Embryonic facial prominence (tissue), 1 donor: ENCODE data around the gene PAM16.

Source experiments
- DNase-seq: peaks from one replicate; pipeline ENCODE4 v3.0.0-alpha.2; 2016; ENCODE audit errors: extremely low spot score

PAM16 gene

DNA sequence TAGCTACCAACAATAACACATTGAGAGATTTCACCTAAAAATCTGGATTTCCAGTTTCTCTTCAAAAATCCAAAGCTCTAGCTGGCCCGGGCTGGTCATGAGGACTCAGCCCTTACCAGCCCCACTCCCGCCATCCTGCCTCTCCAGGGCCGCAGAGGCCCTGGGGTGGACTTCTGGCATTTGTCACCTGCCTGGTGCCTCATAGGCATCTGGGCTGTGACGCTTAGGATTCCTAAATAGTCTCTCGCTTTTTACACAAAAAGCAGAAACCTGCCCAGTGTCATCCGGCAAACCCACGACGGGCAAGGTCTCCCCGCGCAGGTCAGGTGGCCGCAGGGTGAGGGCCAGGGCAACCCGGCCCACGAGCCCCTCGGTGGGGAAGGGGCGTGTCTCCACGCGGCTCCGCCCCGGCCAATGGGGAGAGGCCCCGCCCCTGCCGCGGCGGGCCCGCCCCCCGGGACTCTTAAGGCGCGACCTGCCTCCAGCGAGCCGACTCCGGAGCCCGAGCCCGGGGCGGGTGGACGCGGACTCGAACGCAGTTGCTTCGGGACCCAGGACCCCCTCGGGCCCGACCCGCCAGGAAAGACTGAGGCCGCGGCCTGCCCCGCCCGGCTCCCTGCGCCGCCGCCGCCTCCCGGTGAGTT is 20.4 kb upstream of the PAM16 start, which contains the start of gene VASN:
Gene VASN, plus strand, starts transcription at position 492 of the 644 bp plus-strand sequence. CDS start 9,030 bp downstream, outside the sequence.
- no peak for DNase-seq

DNA sequence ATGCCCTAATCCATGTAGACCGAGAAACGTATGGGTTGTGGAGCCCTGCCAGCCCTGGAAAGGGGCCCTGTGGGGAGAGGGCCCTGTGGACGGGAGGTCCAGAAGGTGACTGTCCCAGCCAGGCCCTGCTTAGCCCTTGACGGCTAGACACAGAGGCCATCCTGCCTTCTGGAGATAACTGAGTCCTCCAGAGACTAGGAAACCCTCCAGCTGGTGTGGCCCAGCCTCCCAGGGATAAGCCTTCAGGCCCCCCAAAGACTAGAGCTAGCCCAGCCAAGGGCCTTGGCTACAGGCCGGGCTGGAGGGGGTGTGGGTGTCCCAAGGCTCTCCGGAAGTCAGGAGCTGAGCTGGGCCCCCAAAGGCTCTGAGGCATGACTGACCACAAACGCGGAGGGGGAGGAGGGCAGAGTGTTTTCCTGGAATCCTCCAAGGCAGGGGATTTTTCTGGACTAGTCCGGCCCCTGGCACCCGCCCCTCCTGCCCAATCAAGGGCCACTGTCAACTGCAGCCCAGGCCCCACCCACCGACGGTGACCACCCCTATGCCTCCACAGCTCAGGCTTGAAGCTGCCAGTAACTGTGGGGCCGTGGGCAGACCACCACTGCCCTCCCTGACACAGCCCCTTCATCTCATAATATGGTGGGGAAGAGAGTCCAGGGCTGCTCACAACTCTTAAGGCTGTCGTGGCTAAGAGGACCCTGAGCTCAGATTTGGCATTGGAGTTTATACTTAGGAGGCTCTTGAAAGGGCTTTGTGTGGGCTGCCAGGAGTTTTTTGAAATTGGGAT is 19.6 kb upstream of the PAM16 start:
- DNase-seq, result no peak

DNA sequence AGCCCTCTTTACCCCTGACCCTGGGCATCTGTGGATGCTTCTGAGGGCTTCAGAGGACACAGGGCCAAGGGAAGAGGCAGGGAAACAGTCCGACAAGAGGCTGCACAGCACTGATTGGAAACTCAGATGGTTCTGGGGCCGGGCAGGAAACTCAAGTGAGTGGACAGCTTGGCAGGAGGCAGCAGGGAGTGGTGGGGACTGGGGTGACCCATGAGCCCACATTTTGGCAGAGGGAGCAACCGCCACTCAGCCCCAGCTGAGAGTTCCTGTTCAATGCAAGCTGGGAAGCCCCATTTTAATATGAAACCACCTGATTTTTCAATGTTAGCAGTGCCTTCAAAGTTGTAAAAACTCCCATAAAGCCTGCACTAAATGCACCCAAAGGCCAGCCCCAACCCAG is 19.0 kb upstream of the PAM16 start:
- no peak for DNase-seq

DNA sequence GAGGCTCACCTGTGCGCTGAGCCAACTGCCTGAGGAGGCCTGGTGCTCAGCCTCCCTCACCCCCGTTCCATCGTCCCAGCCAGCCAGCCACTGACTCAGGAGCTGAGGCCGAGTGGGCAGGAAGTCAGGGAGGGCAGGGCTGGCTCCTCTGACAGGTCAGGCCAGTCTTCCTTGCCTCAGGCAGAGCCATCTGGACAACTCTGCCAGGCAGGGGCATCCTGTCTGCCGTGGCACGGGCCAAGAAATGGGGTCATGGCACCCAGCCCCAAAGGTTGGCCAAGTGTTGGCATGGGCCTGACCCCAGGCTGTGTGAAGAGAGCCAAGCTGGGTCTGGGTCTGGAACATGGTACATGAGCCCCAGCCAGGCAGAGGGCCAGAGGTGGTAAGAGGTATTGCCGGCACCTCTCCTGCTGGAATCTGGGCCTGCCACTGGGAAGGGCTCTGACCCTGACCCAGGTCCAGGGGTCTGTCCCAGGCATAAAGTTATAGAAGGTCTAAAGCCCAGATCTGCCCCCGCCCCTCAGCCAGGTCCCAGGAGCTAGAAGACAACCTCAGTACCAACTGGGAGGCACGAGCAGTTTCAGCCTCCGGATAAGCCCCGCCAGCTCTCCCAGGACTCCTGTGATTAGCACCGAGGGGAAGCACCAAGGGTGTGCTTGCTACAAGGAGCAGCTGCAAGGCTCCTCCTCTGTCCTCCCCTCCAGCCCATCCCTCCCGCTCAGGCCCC is 18.0 kb upstream of the PAM16 start:
- no peak for DNase-seq

DNA sequence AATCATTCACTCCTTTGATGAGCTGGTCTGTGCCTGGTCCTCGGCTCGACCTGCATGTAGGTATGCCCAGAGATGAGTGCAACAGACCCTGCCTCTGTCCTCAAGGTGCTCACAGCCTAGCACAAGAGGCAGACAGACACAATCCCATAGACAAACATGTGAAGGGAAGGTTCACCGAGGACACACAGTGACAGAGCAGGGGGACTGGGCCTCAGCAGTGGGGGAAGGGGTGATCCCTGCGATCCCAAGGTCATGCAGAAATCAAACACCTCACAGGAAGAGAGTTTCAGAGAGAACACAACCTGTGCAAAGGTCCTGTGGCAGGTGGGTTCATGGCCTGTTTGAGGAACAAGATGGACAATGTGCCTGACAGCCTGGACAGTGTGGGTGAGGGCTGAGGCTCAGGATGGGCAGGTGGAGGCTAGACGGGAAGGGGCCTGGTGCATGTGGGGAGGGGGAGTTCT is 16.3 kb upstream of the PAM16 start:
- DNase-seq, result no peak

DNA sequence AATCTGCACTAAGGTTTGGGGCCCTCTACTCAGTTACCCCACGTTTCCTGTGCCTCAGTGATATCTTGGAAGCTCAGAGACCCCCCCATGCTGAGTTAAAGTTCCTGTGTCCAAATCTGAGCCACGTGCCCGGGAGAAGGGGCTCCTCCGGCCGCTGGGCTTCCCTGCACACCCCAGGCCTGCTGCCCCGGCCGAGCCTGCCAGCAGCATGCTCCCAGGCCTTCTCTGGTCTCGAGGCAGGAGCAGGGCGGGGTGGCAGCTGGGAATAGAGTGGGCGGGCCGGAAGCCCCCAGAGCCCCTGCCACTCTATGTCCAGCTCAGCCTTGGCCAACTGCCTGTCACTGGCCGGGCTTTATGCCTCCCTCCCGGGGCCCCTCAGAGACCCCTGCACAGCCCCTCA is 14.9 kb upstream of the PAM16 start:
- DNase-seq, result no peak

DNA sequence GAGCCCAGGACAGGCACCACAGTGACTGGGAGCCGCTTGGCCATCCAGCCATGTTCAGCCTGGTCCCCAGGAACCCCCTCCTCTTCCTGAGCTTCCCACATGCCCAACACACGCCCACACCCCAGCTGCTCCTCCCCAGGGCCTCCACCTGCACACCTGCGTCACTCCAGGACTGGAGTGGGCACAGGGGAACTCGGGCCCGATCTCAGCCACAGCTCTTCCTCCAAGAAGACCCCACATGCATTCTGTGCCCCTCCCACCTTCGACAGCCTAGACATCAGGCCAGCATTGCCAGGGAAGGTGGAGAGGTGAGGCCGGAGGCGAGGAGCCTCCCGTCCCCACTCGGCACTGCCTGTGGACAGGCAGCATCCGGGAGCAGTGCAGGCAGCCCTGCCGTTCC is 14.5 kb upstream of the PAM16 start:
- DNase-seq, result no peak

DNA sequence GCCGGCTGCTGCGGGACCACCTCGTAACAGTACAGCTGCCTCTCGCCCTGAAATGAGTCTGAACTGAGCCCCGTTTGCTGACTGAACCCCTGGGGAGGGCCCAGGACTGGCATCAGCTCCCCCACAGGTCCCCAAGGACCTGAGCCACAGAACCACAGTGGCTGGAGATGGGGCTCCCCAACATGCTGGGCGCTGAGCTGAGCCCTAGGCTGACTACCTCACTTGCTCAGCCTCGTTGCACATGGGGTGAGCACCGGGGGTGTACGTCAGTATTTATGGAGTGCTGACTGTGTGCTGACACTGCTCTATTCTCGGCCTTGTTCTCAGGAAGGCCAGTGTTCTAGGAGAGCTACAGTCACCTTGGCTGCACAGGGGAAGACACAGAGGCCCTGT is 13.9 kb upstream of the PAM16 start:
- DNase-seq, result no peak

DNA sequence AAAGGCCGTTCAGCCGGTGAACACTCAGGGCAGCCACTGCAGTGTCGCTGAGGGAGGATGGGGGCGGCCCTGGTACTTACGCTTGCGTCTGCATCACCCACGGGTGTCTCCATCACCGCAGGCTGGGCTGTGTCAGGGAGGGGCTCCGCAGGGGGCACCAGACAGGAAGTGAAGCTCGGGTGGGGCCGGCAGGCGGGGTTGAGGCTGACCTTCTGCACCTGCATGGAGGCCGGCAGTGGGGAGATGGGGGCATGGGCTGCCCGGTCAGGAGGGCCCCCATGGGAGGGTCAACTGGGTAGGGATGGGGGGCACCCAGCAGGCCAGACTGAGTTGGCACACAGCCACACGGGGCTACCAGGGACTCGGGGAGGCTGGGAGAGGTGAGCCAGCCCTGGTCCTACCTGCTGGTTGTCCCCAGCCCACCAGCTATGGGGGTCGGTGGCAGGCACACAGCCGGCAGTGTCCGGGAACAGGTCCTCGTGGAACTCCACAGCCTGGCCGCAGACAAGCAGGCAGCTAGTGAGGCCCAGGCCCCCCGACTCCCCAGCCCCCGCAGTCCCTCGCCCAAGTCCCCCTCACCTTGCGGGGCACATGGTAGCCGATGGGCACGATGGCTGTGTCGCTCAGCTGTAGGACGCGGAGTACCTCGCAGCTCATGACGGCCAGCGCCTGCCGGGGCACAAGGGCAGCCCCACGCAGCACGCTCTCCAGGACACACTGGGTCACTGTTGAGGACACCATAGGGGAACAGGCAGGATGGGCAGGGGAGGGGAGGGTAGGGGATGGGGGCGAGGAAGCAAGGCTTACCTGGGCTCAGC is 13.3 kb upstream of the PAM16 start:
- DNase-seq, result no peak

DNA sequence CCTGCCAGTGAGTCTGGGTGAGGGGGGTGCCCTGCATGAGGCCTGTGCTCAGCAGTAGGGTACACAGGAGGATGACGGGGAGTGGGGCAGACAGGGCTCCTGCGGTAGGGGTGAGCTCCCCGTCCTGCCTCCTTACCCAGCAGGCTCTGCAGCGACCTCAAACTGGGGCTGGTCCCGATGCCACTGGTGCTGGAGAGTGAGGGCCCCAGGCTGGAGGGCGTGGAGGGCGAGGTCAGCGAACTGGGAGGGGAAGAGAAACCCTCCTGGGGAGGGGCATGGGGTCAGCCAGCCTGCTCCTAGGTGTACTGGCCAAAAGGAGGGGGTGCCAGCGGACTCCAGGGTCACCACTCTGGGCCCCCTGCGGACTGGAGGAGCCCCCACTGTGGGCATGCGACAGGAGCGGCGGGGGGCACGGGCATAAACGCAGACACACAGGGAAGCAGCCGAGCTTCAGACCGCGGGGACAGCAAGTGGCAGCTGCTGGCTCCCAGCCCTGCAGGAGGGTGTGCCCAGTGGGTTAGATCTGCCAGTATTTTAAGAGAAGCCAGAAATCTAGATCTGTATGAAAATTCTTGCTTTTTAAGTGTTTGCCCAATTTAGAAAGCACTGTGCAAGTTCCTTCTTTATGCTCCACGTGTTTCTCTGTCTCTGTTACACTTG is 11.5 kb upstream of the PAM16 start:
- no peak for DNase-seq

DNA sequence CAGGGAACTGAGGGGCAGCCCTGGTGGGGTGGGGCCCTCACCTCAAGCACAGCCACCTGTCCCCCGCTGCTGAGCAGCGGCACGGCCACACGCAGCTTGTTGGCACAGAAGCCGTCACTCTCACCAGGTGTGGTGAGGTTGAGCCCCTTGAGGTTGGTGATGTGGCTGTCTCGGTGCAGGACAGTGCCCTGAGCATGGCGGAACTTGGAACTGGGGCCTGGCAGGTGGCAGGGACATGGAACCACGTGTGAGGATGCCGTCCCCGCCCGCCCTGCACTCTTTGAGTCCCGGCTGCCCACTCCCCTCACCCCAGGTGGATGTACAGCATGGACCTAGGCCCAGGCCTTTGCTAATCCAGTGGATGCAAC is 10.8 kb upstream of the PAM16 start:
- DNase-seq, result no peak

DNA sequence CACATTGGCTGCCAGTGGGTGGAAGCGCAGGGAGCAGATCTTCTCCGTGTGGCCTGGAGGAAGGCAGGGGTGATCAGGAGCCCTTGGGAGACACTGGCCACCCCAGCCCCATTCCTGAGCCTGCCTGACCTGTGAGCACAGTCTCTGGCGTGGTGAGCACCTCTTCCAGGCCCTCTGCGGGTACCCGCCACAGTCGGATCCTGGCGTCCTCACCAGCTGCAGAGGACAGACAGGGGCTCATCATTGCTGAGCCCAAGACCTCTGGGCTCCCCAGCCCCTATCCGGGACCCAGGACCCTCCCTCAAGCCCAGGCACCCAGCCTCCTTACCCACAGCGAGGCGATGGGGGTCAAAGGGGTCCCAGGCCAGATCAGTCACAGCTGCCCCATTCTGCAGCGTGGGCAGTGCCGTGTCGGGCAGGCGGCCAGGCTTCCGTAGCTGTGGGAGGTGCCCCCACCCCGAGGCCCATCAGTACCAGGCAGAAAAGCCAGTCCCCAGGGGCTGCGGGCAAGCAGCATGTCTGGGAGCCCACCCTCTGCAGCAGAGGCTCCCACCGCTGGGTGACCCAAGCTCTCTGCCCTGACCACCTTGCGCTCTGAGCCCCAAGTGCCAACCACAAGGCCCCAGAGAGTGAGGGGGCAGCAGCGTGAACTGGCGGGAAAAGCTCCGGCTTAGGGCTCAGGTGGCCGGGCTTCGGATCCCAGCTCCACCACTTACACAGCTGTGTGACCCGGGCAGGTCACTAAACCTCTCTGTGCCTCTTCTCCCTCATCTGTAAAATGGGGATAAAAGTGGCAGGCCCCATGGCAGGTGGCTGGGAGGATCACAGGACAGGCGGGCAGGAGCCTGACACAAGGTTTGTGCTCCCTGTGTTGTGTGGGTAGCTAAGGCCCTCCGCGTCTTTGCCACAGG is 10.2 kb upstream of the PAM16 start:
- no peak for DNase-seq

DNA sequence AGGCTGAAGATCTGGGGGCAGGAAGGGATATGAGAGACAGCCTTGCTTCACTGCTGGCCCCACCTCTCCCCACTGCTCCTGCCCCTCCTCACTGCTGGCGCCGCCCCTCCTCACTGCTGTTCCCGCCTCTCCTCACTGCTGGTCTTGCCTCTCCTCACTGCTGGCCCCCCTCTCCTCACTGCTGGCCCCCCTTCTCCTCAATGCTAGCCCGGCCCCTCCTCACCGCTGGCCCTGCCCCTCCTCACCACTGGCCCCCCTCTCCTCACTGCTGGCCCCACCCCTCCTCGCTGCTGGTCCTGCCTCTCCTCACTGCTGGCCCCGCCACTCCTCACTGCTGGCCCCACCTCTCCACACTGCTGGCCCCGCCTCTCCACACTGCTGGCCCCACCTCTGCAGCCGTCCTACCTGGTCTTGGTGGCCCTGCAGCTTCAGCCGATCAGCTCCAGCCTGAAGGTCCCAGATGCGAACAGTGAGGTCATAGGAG is 9.5 kb upstream of the PAM16 start:
- no peak for DNase-seq

DNA sequence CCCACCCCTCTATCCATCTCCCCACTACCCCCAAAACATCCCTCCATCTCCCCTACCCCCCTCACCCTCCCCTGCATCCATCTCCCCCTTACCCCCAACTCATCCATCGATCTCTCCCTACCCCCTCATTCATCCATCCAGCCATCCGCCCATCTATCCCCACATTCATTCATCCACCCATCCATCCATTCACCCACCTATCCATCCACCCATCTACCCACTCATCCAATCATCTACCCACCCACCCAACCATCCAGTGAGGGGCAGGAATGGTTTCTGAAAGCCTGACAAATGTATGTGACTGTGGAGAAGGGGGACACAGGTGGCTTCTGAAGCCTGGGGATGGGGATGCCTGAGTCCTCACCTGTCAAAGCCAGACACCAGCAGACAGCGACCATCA is 8.8 kb upstream of the PAM16 start:
- no peak for DNase-seq

DNA sequence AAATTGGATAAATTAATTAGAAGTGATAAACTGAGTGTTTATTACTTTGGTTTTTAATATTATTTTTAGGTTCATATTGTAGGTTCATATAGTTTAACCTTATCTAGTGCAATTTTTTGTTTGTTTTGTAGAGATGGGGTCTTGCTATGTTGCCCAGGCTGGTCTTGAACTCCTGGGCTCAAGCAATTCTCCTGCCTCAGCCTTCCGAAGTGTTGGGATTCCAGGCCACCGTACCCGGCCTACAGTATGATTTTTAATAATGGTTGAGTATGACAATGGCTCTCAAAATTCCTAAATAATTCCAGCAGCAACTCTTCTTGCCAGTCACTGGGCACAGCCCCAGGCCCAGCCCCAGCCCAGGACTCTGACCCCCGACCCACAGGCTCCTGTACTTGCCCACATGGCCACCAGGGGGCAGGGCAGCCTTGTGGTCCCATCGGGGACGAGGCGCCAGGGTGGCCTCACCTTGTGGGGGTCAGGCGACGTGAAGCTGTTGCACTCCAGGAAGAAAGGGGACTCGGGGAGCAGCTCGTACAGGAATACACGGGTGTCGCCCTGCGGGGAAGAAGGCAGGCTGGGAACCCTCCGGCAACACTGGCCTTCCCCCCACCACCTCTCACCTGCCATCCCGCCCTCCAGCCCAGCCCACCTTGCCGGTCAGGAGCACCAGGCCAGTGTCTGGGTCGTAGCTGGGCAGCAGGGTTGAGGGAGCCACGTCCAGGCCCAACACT is 7.9 kb upstream of the PAM16 start:
- no peak for DNase-seq

DNA sequence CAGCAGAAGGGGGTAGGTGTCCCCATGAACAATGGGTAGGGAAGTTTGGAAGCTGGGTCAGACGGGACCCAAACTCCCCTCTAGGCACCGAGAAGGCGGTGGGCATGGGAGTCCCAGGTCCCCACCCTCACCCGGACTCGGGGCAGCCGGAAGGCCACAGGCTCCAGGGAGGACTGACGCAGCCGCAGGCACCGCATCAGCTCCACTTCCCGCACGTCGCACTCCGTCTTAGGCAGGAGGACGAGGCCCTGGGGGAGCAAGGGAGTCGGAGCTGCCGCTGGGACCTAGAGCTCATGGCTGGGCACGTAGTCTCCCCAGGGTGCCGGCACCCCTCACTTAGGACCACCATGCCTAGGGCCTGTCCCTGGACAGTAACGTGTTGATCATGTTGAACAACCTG is 7.1 kb upstream of the PAM16 start:
- DNase-seq, result no peak

DNA sequence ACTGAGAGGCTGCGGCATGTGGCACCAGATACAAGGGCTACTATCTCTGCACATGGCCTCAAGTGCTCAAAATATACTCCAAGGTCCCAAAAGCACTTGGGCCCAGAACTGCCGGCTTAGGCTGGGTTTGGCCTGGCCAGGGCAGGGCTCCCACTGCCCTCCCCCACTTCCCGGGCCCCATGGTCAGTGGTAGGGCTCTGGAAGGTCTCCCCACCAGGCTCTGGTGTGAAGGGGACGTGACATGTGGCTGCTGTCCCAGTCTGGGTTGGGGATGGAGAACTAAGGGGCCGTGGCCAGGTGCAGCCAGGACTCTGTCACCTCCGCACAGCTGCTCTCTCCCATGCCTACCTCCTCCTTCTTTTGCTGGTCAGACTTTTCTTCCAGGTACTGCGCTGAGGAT is 5.7 kb upstream of the PAM16 start:
- no peak for DNase-seq

DNA sequence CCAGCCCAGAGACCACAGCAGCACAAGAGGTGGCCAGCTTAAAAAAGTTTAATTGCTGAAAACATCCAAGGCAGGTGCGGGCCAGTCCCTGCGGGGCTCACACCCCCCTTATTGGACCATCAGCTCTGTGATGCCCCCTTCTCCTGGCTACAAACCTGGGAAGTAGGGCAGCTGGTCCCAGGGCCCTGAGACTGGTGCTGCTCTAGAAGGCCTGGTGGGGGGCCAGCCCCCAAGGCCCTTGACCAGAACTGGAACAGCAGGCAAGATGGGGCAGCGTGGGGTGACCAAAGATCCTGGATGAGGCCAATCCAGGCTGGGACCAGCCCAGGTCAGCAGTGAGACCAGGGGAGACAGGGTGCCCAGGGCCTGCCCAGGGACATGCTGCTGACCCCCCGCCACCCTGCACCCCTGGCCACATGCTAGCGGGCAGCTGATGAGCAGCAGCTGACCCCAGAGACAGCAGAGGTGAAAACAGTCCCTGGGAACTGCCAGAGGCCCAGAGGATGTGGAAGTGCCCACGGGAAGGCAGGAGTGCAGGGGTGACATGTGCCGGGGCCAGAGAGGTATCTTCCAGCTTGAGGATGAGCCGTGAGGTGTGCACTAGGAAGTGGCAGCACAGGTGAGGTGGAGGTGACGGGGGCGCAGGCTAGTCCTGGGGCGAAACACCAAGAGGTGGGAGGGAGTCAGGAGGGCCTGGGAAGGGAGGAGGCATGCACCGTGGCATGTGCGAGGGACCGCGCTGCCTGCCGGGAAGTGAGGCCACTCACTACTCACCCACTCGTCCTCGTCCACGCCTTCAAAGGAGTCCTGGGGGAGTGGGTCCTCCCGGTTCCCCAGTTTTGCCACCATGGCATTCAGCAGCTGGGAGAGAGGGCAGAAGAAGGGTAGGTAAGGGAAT is 3.6 kb upstream of the PAM16 start:
- no peak for DNase-seq
